HG03565 (cell line): ENCODE data around the gene PRTN3.
"Not testable (repeated sequence)": the region's sequence is repeated elsewhere in the genome, so short reads cannot be mapped to it uniquely, and the experiment has no call there.

Source experiments
- ATAC-seq: cut with Tn5 transposase; IDR thresholded peaks from one replicate; pipeline ENCODE4 v1.9.1; 2021; ENCODE audit warnings: mild to moderate bottlenecking, moderate library complexity; ENCODE audit not compliant: unreplicated experiment

Gene PRTN3

GRCh38 chr19:877992-878660 is 37.3 kb downstream of the PRTN3 start:
- ATAC-seq = not testable (repeated sequence)

DNA sequence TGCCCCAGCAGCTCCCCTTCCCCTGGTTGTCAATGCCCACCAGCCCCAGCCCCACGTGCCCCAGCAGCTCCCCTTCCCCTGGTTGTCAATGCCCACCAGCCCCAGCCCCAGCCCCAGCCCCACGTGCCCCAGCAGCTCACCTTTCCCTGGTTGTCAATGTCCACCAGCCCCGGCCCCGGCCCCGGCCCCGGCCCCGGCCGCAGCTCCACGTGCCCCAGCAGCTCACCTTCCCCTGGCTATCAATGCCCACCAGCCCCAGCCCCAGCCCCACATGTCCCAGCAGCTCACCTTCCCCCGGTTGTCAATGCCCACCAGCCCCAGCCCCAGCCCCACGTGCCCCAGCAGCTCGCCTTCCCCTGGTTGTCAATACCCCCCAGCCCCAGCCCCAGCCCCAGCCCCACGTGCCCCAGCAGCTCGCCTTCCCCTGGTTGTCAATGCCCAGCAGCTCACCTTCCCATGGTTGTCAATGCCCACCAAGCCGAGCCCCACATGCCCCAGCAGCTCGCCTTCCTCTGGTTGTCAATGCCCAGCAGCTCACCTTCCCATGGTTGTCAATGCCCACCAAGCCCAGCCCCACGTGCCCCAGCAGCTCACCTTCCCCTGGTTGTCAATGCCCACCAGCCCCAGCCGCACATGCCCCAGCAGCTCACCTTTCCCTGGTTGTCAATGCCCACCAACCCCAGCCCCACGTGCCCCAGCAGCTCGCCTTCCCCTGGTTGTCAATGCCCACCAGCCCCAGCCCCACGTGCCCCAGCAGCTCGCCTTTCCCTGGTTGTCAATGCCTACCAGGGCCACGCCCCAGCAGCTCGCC is 38.2 kb downstream of the PRTN3 start:
- ATAC-seq = not testable (repeated sequence)

GRCh38 chr19:879711-880438 is 39.1 kb downstream of the PRTN3 start:
- no peak for ATAC-seq

DNA sequence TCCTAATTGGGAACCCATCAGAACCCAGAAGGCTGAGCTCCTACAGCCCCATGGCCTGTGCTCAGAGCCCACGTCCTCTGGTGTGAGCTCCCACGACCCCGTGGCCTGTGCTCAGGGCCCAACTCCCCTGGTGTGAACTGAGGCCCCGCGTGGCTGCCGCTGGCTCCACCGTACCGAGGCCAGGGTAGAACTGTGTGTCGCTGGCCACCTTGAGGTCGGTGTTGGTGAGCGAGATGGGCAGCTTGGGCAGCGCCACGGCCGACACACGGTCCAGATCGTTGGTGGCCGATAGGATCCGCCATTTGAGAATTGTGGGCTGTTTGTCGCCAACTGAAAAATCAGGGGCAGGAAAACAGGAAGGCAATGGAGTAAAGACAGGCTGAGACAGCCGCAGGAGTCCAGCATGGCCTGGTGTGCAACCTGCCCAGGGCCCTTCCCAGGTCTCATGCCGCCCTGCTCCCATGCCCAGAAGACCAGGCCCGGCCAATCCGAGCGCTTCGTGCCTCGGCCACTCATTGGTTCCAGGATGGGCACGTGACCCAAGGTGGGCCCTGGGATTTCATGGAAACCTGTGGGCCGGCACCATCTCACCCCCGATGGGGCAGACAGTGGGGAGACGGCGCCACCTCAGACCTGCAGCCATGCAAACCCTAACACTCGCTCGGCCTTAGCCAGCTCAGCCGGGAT is 40.7 kb downstream of the PRTN3 start:
- no peak for ATAC-seq

- ATAC-seq = no peak
Observed at GRCh38 chr19:882871-883497, 42.2 kb downstream of the PRTN3 start.

DNA sequence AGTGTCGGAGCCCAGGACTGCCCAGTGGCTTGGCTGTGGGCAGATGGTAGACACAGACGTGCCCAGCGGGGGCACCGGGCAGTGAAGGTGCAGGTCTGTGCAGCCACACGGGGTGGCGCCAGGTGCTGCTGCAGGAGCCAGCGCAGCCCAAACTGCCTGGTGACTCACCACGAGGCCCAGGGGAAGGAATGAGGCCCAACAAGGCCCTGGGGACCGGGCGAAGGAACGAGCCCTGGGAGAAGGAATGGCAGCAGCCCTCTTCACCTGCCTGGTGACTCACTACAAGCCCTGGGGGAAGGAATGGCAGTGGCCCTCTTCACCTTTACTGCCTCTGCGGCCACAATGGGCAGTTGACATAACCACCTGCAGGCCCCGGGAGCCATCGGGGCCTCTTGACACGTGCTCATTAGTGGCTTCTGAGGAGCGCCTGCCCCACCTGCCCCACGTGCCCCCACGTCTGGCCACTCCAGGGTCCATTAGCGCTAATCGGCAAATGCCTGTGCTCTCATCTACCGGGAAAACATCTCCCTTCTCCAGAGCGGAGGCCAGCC is 42.9 kb downstream of the PRTN3 start:
- no peak for ATAC-seq

- ATAC-seq = no peak
Observed at GRCh38 chr19:884420-885211, 43.8 kb downstream of the PRTN3 start.

GRCh38 chr19:885536-886224 is 44.9 kb downstream of the PRTN3 start:
- ATAC-seq = no peak

- no peak for ATAC-seq
Observed at GRCh38 chr19:887072-887471, 46.3 kb downstream of the PRTN3 start.

DNA sequence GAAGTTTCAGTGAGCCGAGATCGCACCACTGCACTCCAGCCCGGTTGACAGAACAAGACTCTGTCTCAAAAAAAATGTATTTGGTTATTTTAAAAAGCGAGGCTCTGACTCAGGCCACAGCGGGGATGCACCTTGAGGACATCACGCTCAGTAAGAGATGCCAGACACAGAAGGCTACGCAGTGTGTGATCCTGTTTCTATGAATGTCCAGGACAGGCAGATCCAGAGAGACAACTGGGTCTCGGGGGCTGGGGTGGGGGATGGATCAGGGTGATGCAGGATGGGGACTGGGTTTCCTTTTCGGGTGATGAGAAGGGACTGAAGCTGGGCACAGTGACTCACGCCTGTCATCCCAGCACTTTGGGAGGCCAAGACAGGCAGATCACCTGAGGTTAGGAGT is 46.8 kb downstream of the PRTN3 start:
- ATAC-seq = no peak

- ATAC-seq = no peak
Observed at GRCh38 chr19:888581-889385, 48.0 kb downstream of the PRTN3 start.

GRCh38 chr19:889662-890295 is 49.0 kb downstream of the PRTN3 start:
- ATAC-seq = no peak

- no peak for ATAC-seq
Observed at GRCh38 chr19:890831-891230, 50.0 kb downstream of the PRTN3 start.

- ATAC-seq = not testable (repeated sequence)
Observed at GRCh38 chr19:891421-892200, 50.8 kb downstream of the PRTN3 start.

DNA sequence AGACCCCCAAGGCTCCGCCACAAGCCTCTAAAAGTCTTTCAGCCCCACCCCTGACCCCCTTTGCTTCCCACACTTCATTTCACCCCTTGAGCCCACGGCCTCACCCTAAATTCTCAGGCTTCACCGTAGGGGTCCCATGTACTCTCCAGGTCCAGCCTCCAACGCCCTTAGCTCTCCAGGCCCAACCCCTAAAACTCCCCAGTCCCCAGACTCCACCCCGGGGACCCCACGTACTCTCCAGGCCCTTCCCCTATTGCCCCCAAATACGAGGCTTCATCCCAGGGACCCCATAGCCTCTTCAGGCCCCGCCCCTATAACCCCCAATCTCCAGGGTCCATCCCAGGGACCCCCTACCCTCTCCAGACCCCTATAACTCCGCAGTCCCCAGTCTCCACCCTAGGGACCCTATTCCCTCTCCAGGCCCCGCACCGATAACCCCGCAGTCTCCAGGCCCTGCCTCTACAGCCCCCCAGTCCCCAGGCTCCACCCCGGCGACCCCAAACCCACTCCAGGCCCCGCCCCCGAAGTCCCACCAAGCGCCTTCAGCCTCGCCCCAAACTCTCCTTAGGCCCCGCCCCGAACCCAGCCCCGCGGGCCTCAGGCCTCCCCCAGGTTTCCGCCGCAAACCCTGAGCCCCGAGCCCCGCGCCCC is 51.6 kb downstream of the PRTN3 start:
- ATAC-seq = no peak

GRCh38 chr19:892894-893689 is 52.3 kb downstream of the PRTN3 start, which contains the start of the genes MED16 and RNU6-9:
MED16 (minus strand) TSS chr19:893187; CDS start chr19:891131, 2,056 bp downstream.
RNU6-9 (plus strand) TSS chr19:893484.
- peak; percentile 88 for ATAC-seq
